ENCODE measurements around the gene PPARGC1A.

Gene PPARGC1A

DNA sequence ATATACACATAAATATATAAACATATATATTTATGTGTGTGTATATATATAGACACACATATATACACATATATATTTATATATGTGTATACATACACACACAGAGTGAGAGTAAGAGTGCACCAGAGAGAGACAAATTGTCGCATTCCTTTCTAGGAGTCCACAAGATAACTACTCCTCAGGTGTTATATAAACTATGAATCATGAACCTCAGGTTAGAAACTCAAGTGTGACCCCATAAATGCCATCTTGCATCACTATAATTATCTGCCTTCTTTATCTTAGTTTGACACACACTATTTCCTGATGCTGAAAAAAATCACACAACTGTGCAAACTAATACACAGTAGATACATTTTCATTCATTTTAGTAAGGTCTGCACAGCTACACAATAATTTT, 135.2 kb downstream of the PPARGC1A start:
- Mint-ChIP-seq H3K4me1 (no peaks in the 10 kb centered on the region), H3K27ac (no peak overlapping the region), H3K9me3 (peaks cover 18% of the 10 kb centered on the region), H3K4me3 (no peak overlapping the region), H3K36me3 (no peaks in the 10 kb centered on the region)
- ATAC-seq: no peak
- DNase-seq (ENCODE audit: low spot score in 2 of 2): no peak

- no peak overlapping the region for H3K4me3 Mint-ChIP-seq
- no peaks in the 10 kb centered on the region for H3K36me3 Mint-ChIP-seq
- H3K9me3 Mint-ChIP-seq: peaks cover 9% of the 10 kb centered on the region
- ATAC-seq: no peak
- no peak for DNase-seq (ENCODE audit: low spot score in 2 of 2)
- no peak overlapping the region for H3K27ac Mint-ChIP-seq
- no peaks in the 10 kb centered on the region for H3K4me1 Mint-ChIP-seq
Observed at GRCh38 chr4:23750125-23750524, 139.7 kb downstream of the PPARGC1A start.

- H3K4me1 Mint-ChIP-seq: no peaks in the 10 kb centered on the region
- ATAC-seq: no peak
- peaks cover 9% of the 10 kb centered on the region for H3K9me3 Mint-ChIP-seq
- no peak for DNase-seq (ENCODE audit: low spot score in 2 of 2)
- no peaks in the 10 kb centered on the region for H3K36me3 Mint-ChIP-seq
- no peak overlapping the region for H3K4me3 Mint-ChIP-seq
- H3K27ac Mint-ChIP-seq: no peak overlapping the region
Observed at GRCh38 chr4:23747281-23747735, 142.5 kb downstream of the PPARGC1A start.

DNA sequence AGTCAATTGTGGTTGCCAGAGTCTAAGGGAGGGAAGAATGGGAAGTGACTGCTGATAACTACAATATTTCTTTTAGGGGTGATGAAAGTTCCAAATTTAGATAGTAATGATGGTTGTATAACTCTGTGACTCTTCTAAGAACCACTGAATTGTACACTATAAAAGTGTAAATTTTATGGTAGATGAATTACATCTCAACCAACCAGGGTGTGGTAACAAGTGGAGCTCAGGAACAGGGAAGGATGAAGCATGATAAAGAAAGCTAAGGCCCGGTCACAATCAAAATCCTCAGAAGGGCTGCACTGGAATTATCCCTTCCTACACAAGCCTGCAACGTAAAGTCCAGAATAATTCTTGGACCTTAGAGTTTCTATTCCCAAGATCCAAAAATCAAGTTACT, 143.2 kb downstream of the PPARGC1A start:
- no peaks in the 10 kb centered on the region for H3K4me1 Mint-ChIP-seq
- no peak for DNase-seq (ENCODE audit: low spot score in 2 of 2)
- H3K9me3 Mint-ChIP-seq: peaks cover 9% of the 10 kb centered on the region
- H3K4me3 Mint-ChIP-seq: no peak overlapping the region
- ATAC-seq: no peak
- H3K27ac Mint-ChIP-seq: no peak overlapping the region
- no peaks in the 10 kb centered on the region for H3K36me3 Mint-ChIP-seq

GRCh38 chr4:23746027-23746426, 143.8 kb downstream of the PPARGC1A start:
- ATAC-seq: no peak
- no peaks in the 10 kb centered on the region for H3K4me1 Mint-ChIP-seq
- H3K4me3 Mint-ChIP-seq: no peak overlapping the region
- peaks cover 9% of the 10 kb centered on the region for H3K9me3 Mint-ChIP-seq
- no peak for DNase-seq (ENCODE audit: low spot score in 2 of 2)
- no peaks in the 10 kb centered on the region for H3K36me3 Mint-ChIP-seq
- no peak overlapping the region for H3K27ac Mint-ChIP-seq

DNA sequence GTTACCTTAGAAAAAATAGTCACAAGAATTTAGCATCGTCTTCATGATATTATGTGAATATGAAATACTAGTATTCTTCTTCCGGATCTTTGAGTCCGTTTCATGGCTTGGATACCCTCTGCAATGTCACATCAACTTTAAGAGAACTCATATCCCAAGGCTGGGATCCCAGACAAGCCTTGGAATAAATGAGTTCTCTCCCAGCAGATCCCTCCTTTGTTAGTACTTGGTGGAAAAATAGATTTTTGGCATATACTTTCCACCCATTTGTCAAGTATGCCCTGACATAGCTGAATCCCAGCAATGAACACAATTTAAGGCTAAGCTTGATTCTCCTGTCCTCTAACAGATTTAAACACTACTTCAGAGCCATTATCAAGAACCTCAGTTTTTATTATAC, 144.5 kb downstream of the PPARGC1A start:
- Mint-ChIP-seq H3K36me3 (no peaks in the 10 kb centered on the region), H3K4me3 (no peak overlapping the region), H3K9me3 (peaks cover 11% of the 10 kb centered on the region), H3K27ac (no peak overlapping the region), H3K4me1 (no peaks in the 10 kb centered on the region)
- no peak for ATAC-seq
- no peak for DNase-seq (ENCODE audit: low spot score in 2 of 2)
